Fibroblast of the conjunctiva (primary cell): ENCODE results near the gene ZNF692.

Source experiments
- DNase-seq: peaks from one replicate; pipeline ENCODE4 v3.0.0-alpha.2; 2010; ENCODE audit warnings: low read depth

The ZNF692 gene

DNA sequence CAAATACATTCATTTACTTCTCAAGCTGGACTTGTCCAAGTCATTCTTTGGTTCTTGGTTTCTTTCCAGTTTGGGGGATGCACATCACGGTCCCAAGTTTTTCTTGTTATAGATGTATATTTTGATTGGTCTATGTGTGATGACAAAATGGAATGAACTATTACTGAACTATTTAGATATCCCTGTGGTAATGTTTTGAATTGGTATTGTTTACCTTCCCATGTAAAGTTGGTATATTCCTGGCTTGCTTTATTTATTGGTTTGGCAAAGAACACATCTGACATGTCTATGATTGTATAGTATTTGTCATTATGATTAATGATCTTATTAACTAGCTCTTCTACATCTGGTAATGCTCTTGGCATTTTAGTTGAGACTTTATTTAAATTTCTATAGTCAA, 22.4 kb upstream of the ZNF692 start:
- no peak for DNase-seq

- DNase-seq, result no peak
Measured at GRCh38 chr1:248873993-248874533, 15.2 kb upstream of the ZNF692 start.

DNA sequence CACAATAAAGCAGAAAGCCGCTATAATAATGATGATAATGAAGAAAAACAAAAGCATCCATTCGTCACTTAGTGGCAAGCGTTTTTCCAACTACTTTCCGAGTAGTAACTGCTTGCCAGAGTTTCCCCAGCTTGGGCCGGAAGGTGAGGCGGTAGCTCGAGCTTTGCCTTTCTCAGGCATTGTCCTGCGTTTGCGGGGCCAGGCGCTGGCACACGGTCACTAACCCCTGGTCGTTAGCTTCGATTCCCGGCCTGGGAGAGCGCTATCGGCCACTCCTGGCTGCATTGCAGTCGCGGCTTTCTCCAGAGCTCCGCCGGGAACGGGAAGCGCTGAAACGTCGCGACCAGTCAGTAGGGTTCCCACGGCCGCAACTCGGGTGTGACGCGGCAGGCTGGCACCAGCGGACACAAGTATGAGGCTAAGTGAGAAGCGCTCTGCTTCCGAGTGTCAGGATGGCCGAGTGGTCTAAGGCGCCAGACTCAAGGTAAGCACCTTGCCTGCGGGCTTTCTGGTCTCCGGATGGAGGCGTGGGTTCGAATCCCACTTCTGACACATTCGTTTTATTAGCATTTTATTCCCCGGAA, 14.6 kb upstream of the ZNF692 start:
- peak; percentile 97 for DNase-seq

DNA sequence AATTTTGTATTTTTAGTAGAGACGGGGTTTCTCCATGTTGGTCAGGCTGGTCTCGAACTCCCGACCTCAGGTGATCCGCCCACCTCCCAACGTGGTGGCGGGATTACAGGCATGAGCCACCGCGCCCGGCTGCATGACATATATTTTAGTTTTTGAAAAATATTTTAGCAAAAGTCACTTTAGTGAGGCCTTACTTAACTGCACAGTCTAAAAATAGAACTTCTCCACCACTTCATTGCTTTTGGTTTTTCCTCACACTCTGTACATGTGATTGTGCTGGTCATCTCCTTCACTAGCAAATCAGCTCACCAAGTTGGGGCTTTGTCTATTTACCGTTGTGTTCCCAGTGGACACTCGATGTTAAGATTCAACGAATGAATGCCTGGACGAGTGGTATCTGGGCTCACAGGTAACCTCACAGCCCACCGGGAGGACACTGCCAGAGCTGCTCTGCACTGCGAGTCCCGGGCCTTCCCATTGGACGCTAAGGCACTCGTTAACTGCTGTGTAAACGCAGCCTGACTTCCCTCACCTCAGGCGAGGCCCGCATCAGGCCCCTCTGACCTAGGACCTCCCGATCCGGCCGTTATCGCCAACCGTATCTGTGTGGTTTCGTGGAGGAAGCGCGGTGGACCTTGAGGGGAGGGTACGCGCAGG, 14.0 kb upstream of the ZNF692 start:
- peak; percentile 6 for DNase-seq

DNA sequence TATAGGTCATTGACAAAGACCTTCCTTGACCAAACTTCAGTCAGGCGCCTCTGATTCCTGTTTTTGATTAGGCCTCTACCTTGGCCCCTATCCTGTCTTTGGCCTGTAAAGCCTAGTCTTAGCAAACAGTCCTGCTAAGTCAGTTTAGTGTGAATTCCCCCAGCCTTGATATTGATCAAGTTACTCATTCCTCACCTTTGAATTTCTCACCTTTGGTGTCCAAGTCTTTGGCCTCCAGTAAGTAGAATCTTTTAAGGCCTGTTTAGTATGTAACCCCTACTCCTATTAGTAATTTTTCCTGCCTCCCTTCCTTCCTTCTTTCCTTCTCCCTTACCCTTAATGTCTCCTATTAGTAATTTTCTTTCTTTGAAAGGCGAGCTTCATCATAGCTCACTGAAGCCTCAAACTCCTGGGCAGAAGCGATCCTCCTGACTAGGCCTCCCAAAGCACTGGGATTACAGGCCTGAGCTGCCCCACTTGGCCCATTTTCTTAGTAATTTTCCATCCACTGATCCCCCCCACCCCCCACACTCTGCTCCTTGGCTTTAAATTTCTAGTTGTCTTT, 13.0 kb upstream of the ZNF692 start:
- DNase-seq, result no peak

DNA sequence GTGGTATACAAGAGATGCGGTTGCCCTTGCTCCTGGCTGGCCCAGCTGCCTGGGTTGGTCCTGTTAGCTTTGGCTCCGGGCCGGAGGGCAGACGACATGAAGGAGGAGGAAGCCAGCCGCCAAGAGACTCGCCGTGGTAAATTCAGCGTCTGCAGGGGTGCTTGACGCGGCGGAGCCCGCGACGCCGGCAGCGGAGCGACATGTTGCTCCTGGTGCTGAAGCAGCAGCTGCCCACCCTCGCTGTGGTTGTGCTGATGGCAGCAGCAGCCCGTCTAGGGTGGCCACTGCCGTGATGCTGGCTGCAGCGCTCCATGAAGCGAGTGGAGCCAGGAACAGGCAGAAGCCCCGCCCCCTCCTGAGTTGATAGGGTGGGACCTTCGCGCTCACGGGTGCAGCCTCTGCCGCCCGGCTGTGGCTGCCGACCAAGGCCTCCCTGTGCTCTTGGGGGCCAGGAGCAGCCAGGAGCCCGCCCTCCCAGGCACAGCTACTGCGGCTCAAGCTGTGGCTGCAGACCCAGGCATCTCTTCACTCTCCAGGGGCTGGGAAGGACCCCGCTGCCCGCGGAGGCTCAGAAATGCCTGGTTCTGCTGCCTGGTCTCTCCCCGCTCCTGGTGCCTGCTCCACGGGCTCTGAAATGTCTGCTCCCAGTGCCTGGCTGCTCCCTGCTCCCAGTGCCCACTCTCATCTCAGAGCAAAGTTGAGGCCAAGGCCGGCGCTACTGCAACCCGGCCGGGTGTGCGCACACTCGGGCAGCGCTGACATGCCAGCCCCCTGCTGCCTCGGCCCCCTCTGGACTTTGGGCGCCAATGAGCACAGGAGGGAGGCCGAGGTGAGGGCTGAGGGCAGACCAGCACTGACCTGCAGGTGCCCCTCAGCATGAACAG, 4.4 kb upstream of the ZNF692 start:
- peak; percentile 57 for DNase-seq

- DNase-seq, result no peak
Measured at GRCh38 chr1:248862695-248862997, 3.8 kb upstream of the ZNF692 start.

DNA sequence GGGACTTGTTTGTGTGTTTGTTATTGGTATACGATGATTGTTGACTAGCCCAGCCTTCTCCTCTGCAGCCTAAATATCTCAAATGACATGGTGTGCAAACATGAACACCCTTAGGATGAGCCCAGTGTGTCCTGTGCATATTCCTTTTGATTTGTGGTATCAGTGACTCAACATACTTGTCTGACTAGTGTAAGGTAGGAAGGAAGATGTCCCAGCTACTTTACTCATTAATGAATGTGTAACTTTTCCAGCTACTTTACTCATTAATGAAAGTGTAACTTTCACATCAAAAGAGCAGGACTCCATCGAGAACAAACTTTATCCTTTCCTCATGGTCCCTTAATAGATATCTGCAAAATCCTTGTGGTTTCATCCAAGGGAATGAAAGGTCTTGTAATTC, 2.7 kb upstream of the ZNF692 start:
- DNase-seq, result no peak

DNA sequence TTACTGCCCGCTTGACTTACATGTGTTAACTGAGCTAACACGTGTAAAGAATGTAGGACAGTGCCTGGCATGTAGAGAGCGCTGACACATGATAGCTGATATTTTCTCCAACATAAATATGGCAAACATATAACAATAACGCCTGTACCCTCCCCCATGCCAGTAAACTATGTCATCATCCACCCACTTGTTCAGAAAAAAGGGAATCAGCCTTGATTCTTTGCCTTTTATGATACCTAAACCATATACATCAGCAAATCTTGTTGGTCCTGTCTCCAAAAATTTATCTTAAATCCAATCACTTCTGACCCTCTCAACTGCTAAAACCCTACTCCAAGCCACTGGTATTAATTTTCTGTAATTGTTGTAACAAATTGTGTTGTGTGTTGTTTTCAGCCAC, 1.1 kb upstream of the ZNF692 start:
- no peak for DNase-seq

DNA sequence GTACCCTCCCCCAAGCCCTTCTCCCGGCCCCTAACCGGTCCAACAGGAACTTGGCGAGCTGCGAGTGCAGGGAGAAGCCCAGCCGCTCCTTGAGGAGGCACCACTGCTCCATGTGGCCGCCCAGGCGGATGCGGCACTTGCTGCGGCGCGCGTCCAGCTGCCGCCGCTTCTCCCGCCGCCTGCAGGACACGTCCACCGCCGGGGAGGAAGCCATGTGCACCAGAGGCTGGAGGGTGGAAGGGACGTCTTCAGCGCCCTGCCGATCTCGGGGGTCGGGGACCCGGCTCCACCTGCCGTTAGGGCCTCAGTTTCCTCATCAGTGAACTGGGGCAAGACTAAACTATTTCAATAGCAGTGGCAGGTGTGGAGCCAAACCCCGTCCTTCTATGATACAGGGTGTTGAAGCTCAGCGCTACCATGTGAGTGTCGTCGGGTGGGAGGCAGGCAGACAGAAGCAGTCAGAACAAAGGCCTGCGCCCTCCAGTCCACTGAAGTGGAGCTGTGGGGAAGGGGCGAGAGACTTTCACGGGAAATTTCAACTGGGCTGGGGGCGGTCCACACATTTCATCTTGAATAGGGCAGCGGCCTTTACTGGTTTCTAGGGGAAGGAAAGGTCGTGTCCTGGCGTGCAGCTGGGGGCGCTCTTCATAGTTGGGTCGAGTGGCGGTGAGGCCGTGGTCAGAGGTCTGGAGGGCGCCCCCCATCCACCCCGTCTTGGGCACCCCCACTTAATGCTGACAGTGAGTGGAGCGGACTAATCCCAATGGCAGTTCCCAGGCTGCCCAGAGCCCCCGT, 592 bp downstream of the ZNF692 start:
- peak; percentile 30 for DNase-seq

DNA sequence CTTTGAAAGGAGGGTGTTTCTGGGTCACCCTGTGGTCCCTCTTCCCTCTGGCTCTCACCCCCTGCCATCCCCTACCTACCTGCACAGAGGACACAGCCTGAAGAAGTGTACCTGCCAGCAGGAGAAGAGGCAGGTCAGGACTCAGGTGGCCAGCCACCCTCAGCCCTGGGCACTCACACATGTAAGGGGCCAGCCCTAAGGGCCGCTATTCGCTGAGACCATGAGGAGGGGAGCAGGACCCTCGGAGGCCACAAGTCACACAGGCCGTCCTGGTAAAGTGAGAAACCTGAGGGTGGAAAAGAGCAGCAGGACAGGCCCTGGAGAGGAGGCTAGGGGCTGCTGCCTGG, 1.2 kb downstream of the ZNF692 start:
- no peak for DNase-seq

GRCh38 chr1:248857201-248857600, 1.7 kb downstream of the ZNF692 start:
- DNase-seq, result no peak

- no peak for DNase-seq
Measured at GRCh38 chr1:248856176-248856575, 2.7 kb downstream of the ZNF692 start.

GRCh38 chr1:248855580-248855979, 3.3 kb downstream of the ZNF692 start:
- DNase-seq, result no peak

DNA sequence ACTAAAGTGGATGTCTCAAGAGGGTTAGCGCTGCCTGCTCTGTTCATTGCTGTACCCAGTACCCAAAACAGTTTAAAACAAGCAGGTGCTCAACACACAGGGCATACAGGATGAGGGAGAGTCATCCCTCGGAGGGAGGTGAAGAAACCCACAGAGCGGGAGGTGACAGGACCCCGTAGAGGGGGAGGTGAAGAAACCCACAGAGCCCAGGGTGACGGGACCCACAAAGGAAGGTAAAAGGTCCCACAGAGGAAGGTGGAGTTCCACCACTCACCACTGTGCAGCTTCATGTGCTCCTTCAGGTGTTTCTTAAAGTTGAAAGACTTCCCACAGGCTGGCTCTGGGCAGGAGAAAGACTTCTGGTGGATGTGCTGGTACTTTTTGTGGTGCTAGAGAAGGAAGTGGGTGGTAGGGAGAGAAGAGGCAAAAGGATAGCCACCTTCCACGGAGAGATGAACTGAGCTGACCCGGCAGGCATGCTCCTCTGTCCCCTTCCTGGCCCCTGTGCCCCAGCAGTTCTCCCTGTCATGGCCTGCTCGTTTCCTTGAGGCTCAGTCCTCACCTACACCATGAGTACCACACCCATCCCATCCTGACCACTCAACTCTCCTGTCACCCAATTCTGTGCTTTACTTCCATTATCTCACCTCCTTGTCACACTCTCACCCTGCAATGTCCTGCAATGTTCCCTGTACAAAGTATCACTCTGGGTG, 5.1 kb downstream of the ZNF692 start:
- no peak for DNase-seq

- DNase-seq, result peak; percentile 39
Measured at GRCh38 chr1:248852481-248853405, 6.1 kb downstream of the ZNF692 start.

DNA sequence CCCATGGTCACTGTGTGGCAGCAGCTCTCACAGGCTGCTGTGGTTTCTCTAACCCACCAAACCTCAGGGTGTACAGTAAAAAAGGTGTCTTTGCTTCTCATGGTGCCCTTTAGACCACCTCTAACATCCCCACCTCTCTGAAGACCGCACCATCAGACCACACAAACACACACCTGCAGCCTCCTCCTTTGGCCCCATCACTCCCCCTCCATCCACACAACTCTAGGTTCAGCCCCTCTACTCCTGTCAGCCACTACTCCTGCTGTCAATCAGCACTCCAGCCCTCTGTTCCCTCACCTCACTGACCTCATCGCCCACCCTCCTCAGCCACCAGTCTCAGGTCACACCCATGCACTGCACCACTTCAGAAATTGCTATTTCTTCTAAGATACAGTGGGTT, 7.5 kb downstream of the ZNF692 start:
- no peak for DNase-seq

DNA sequence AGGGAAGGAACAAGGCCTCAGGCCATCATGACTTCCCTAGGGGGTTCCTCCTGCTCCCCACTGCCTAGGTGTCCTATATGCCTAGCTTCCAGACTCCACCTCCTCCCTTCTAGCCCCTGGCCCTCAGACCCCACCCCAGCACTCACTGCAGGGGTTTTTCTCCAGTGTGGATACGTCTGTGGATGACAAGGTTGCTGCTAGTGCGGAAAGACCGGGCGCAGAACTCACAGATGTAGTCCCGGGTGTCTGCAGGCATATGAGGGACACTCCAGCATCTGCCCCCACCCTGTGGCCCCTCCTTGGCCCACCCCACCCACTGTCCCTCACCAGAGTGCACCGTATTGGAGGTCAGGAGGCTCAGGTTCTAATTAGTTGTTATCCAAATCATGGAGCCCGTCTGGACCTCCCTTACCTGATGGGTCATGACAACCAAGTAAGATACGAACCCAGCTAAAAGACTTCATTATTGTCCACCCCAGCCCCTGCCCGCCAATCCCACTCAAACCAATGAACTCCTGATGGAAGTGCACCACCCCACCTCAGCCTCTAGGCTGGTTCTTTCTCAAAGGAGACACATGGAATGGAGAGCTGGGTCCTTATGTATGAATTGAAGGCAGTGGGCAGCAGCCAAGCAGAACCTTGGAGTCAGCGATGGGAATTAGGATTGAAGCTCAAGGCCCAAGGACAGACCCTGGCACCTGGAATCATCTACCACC, 8.2 kb downstream of the ZNF692 start:
- no peak for DNase-seq

- DNase-seq, result no peak
Measured at GRCh38 chr1:248850124-248850523, 8.8 kb downstream of the ZNF692 start.

DNA sequence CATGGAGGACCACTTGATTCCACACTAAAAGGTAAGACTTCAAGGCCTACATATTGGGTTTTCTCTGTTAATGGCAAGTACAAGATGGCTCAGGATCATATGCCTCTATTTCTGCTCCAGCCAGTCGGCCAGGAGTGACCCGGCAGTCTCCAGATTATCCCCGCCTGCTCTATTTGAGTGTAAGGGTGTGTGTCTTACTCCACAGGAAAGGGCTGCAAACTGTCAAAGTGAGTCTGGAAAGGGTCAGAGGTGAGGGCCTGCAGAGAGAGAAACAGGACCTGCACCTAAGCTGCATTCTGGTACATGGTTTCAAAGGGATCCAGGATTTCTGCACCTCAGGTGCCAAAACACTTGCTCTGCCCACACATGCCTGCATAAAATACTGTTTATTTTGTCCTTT, 9.2 kb downstream of the ZNF692 start:
- DNase-seq, result no peak
